AG10803 (cell line): ENCODE measurements around the gene WSCD2.

ENCODE experiments used
- DNase-seq: peaks from one replicate; pipeline ENCODE4 v3.0.0; 2010; ENCODE audit warnings: low read depth
- H3K4me3 ChIP-seq: 2 replicates; pipeline ENCODE4 v1.5.1; 2011; ENCODE audit warnings: mild to moderate bottlenecking, low read length, control low read depth
- CTCF ChIP-seq: conservative IDR thresholded peaks from 2 replicates; pipeline ENCODE4 v1.5.1; 2011; ENCODE audit warnings: mild to moderate bottlenecking, low read length, control low read depth, inconsistent platforms

WSCD2 gene

GRCh38 chr12:108176292-108176691, 47.2 kb downstream of the WSCD2 start:
- TF ChIP-seq CTCF, result no peak
- no peak for DNase-seq
- H3K4me3 ChIP-seq, result no peak overlapping the region

GRCh38 chr12:108177131-108177530, 48.0 kb downstream of the WSCD2 start:
- DNase-seq, result no peak
- H3K4me3 ChIP-seq, result no peak overlapping the region
- no peak for TF ChIP-seq CTCF

- TF ChIP-seq CTCF, result no peak
- DNase-seq, result no peak
- H3K4me3 ChIP-seq, result no peak overlapping the region
These were observed 50.2 kb downstream of the WSCD2 start for GRCh38 chr12:108179305-108179704.

- no peak for DNase-seq
- no peak for TF ChIP-seq CTCF
- no peak overlapping the region for H3K4me3 ChIP-seq
These were observed 51.4 kb downstream of the WSCD2 start for GRCh38 chr12:108180255-108181094.

GRCh38 chr12:108181095-108181454, 52.0 kb downstream of the WSCD2 start:
- H3K4me3 ChIP-seq, result no peak overlapping the region
- TF ChIP-seq CTCF, result no peak
- no peak for DNase-seq

GRCh38 chr12:108182096-108182495, 53.0 kb downstream of the WSCD2 start:
- H3K4me3 ChIP-seq, result no peak overlapping the region
- no peak for TF ChIP-seq CTCF
- DNase-seq, result no peak

GRCh38 chr12:108185002-108185401, 55.9 kb downstream of the WSCD2 start:
- H3K4me3 ChIP-seq, result no peak overlapping the region
- TF ChIP-seq CTCF, result no peak
- DNase-seq, result no peak
